ENCODE measurements around the gene SPRR2A. TPM values are rescaled to one million over a fixed set of nuclear protein-coding genes. Genes with fewer than 3 reads are reported as not detected.
"Not testable (repeated sequence)": the region's sequence is repeated elsewhere in the genome, so short reads cannot be mapped to it uniquely, and the experiment has no call there.

The SPRR2A gene
- total RNA-seq, 1 experiment from 2014 or later = not detected

DNA sequence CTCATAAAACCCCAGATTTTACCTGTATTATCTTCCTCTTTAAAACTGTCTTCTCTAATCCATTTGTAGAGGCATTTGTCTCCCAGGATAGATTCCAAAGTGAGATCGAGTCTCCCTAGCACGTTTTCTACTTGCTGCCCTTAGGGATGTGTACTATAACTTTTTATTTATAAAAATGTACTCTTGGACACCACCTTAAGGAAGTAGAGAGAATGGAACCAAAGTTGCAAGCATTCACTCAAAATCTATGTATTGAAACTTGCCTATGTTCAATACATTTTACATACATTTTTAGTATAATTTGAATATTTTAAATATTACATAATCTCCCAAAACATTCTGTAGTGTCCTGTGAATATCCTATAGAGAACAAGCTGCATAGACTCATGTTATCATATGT, 842 bp upstream of the SPRR2A start:
- CTCF ChIA-PET = interaction anchor here (1.5 kb wide), 1 partner anchor 9 kb away, joined by 4 read pairs; no protein-coding TSS in a partner anchor
- intact Hi-C loops (cut with micrococcal nuclease) = no loop called here
- H3K4me1 ChIP-seq (ENCODE audit: control insufficient read depth in 1 of 2, insufficient read depth in 2 of 2, low read length in 2 of 2) = no peaks in the 10 kb centered on the region
- H3K79me2 ChIP-seq (ENCODE audit: insufficient read depth, low read length) = no peaks in the 10 kb centered on the region
- H3K9ac ChIP-seq (ENCODE audit: low read length) = no peak overlapping the region
- no peaks in the 10 kb centered on the region for H3K36me3 ChIP-seq (ENCODE audit: control insufficient read depth in 1 of 2, insufficient read depth in 2 of 2, low read length in 2 of 2)
- TF ChIP-seq, protein P1, sequence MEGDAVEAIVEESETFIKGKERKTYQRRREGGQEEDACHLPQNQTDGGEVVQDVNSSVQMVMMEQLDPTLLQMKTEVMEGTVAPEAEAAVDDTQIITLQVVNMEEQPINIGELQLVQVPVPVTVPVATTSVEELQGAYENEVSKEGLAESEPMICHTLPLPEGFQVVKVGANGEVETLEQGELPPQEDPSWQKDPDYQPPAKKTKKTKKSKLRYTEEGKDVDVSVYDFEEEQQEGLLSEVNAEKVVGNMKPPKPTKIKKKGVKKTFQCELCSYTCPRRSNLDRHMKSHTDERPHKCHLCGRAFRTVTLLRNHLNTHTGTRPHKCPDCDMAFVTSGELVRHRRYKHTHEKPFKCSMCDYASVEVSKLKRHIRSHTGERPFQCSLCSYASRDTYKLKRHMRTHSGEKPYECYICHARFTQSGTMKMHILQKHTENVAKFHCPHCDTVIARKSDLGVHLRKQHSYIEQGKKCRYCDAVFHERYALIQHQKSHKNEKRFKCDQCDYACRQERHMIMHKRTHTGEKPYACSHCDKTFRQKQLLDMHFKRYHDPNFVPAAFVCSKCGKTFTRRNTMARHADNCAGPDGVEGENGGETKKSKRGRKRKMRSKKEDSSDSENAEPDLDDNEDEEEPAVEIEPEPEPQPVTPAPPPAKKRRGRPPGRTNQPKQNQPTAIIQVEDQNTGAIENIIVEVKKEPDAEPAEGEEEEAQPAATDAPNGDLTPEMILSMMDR (IDR thresholded peaks at IDR 0.05 in 2 of 3, conservative IDR thresholded peaks at IDR 0.05 in 1 of 3; ENCODE audit: borderline replicate concordance in 1 of 3, insufficient read depth in 1 of 3, low read depth in 2 of 3, low read length in 2 of 3) = peak in 1 of 3 experiments; percentile 18; a peak in 1 of 6 replicates
- TF ChIP-seq CBX3 (IDR thresholded peaks at IDR 0.05; ENCODE audit: low read depth) (no peak), EZH2 (IDR thresholded peaks at IDR 0.05) (no peak)
- no peaks in the 10 kb centered on the region for H3K9me3 ChIP-seq (ENCODE audit: control insufficient read depth in 1 of 2, insufficient read depth in 1 of 2, low read depth in 1 of 2, low read length in 2 of 2)
- BruUV-seq (replicated peaks) = no TSS peak
- DNase-seq (ENCODE audit: low read depth, low spot score) = no peak
- no peak overlapping the region for H3K4me2 ChIP-seq (ENCODE audit: low read length)
- H2AFZ ChIP-seq (ENCODE audit: low read depth, low read length, poor library complexity, severe bottlenecking) = no peak overlapping the region
- no peak overlapping the region for H3K4me3 ChIP-seq (replicated peaks in 1 of 2; ENCODE audit: low read depth in 1 of 2, low read length in 2 of 2)
- POLR2A ChIA-PET = no interaction called here
- H4K20me1 ChIP-seq (ENCODE audit: insufficient read depth) = no peaks in the 10 kb centered on the region
- RAD21 ChIA-PET (ENCODE audit: low non-redundant PET in 1 of 2, low total read pairs in 2 of 2, uncharacterized antibody in 2 of 2, unreplicated experiment in 2 of 2) = no interaction called here
- no peak overlapping the region for H3K27ac ChIP-seq (ENCODE audit: low read depth, low read length)
- no peak for ATAC-seq
- H3K27me3 ChIP-seq (ENCODE audit: insufficient read depth, low read length) = peaks cover 33% of the 10 kb centered on the region
- H3K9me2 ChIP-seq (ENCODE audit: insufficient read depth) = no peaks in the 10 kb centered on the region

DNA sequence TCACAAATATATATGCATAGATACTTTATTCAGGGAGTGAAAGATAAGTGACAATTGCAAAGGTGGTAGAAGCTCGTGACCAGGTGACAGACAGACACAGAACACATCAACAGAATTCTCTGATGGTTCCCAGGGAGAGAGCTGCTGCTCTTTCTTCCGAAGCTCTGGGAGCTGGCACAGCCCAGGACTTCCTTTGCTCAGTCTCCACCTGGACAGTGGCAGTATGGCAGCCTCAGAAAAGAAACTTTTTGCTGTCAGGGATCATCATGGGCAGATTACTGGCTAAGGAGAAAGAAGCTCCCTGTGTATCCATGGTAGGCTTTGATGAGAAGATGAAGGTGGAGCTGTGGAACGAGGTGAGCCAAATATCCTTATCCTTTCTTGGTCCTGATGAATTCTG, 1.2 kb downstream of the SPRR2A start:
- H3K4me2 ChIP-seq (ENCODE audit: low read length); H4K20me1 ChIP-seq (ENCODE audit: insufficient read depth); H3K9me3 ChIP-seq (ENCODE audit: control insufficient read depth in 1 of 2, insufficient read depth in 1 of 2, low read depth in 1 of 2, low read length in 2 of 2); H3K36me3 ChIP-seq (ENCODE audit: control insufficient read depth in 1 of 2, insufficient read depth in 2 of 2, low read length in 2 of 2); H3K9me2 ChIP-seq (ENCODE audit: insufficient read depth); RAD21 ChIA-PET (ENCODE audit: low non-redundant PET in 1 of 2, low total read pairs in 2 of 2, uncharacterized antibody in 2 of 2, unreplicated experiment in 2 of 2); CTCF ChIA-PET; H3K79me2 ChIP-seq (ENCODE audit: insufficient read depth, low read length); H3K4me3 ChIP-seq (replicated peaks in 1 of 2; ENCODE audit: low read depth in 1 of 2, low read length in 2 of 2); intact Hi-C loops (cut with micrococcal nuclease); H3K4me1 ChIP-seq (ENCODE audit: control insufficient read depth in 1 of 2, insufficient read depth in 2 of 2, low read length in 2 of 2); H3K27ac ChIP-seq (ENCODE audit: low read depth, low read length); DNase-seq (ENCODE audit: low read depth, low spot score); BruUV-seq (replicated peaks); H2AFZ ChIP-seq (ENCODE audit: low read depth, low read length, poor library complexity, severe bottlenecking); H3K9ac ChIP-seq (ENCODE audit: low read length); POLR2A ChIA-PET: not testable (repeated sequence)
- peaks cover 27% of the 10 kb centered on the region for H3K27me3 ChIP-seq (ENCODE audit: insufficient read depth, low read length)
- peak; percentile 53; the same call in 1 of the 2 replicates for ATAC-seq
